ENCODE measurements around the gene UGT2B28.
"Not testable (repeated sequence)": the region's sequence is repeated elsewhere in the genome, so short reads cannot be mapped to it uniquely, and the experiment has no call there.

UGT2B28 gene

GRCh38 chr4:69343558-69344420 is 63.5 kb downstream of the UGT2B28 start:
- not testable (repeated sequence) for DNase-seq (ENCODE audit: low read depth in 2 of 2)
